GM18870 (cell line): Measurements from ENCODE around the gene ASCL4.
"Not testable (repeated sequence)": the region's sequence is repeated elsewhere in the genome, so short reads cannot be mapped to it uniquely, and the experiment has no call there.

Experiments used
- ATAC-seq: cut with Tn5 transposase; IDR thresholded peaks from one replicate; pipeline ENCODE4 v1.9.1; 2021; ENCODE audit warnings: moderate library complexity; ENCODE audit not compliant: unreplicated experiment

The ASCL4 gene, protein sequence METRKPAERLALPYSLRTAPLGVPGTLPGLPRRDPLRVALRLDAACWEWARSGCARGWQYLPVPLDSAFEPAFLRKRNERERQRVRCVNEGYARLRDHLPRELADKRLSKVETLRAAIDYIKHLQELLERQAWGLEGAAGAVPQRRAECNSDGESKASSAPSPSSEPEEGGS

GRCh38 chr12:107774349-107775029 lies at the start of gene ASCL4:
Gene ASCL4 (plus strand): TSS chr12:107774704. CDS start chr12:107775219, 515 bp downstream.
- ATAC-seq, result no peak

- not testable (repeated sequence) for ATAC-seq
Measured at GRCh38 chr12:107727327-107727726, 47.2 kb upstream of the ASCL4 start.

DNA sequence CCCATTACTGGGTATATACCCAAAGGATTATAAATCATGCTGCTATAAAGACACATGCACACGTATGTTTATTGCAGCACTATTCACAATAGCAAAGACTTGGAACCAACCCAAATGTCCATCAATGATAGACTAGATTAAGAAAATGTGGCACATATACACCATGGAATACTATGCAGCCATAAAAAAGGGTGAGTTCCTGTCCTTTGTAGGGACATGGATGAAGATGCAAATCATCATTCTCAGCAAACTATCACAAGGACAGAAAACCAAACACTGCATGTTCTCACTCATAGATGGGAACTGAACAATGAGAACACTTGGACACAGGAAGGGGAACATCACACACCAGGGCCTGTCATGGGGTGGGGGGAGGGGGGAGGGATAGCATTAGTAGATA lies 46.8 kb upstream of the ASCL4 start:
- not testable (repeated sequence) for ATAC-seq

GRCh38 chr12:107730618-107731341 lies 43.7 kb upstream of the ASCL4 start:
- ATAC-seq, result no peak

DNA sequence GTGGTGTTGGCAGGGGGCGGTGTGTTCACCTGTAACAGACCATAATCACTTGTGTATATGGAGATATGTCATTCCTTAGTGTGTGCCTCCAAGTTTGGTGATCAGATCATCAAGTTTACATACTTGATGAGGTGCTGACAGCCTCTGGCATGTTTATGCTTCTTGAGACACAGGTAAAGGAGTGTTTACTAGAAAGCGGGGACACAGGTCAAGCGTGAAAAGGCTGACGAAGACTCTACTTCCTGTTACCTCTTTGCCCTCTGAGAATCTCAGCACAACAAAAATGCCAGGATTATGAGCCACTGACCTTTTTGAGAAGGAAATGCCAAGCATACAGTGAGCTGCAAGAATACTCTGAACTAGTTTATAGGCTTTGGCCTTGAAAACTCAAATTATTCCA lies 43.1 kb upstream of the ASCL4 start:
- ATAC-seq, result no peak

DNA sequence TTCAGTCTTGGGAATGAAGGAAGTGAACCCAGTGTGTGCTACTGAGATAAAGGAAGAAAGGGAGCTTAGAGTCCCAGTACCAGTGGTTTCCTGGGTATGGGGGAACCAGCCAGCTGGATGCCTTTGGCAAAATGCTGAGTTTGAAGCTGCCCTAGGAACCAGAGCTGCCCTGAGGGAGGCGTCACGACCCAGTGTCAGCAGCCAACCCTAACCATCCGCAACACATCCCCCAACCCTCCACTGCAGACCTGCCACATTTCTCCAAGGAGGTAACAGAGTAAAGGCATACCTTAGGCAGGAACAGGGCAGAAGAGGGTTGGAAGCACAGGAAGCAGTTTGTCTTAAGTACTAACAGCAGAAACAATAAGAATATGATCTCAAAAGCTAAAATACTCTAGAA lies 42.1 kb upstream of the ASCL4 start:
- ATAC-seq, result no peak

DNA sequence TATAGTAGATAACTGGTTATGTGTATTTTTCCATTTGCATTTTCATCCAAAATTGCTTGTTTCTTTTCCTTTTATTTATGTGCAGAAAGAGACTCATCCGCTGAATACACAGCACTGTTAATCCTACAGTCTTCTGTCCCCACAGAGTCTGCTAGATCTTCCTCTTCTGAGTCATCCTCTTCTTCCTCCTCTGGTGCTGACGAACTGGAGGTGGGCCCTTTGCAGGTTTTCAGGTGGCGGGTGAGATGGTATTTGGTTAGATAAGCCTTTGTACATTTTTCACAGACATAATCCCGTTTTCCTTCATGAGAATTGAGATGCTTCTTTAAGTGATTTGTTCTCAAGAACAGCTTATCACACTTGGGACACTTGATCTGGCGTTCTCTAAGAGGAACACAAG lies 40.4 kb upstream of the ASCL4 start:
- no peak for ATAC-seq

DNA sequence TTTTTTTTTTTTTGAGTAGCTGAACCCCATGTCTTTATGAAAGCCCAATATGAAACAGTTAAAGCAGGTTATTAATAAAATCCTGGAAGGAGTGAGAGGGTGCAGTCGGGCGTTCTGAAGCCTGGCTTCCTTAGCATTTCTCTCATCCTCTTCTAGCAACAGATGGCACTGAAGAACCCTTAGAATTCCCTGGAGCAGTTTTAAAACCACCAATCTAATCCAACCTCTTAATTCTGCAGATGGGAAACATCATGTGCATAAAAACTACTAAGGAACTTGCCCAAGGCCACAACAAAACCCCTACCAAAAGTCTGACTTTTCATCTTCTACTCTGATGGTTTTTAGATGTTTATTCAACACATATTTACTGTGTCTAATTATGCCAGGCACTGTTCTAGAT lies 38.7 kb upstream of the ASCL4 start:
- no peak for ATAC-seq

GRCh38 chr12:107736914-107737313 lies 37.6 kb upstream of the ASCL4 start:
- ATAC-seq, result peak; percentile 76

DNA sequence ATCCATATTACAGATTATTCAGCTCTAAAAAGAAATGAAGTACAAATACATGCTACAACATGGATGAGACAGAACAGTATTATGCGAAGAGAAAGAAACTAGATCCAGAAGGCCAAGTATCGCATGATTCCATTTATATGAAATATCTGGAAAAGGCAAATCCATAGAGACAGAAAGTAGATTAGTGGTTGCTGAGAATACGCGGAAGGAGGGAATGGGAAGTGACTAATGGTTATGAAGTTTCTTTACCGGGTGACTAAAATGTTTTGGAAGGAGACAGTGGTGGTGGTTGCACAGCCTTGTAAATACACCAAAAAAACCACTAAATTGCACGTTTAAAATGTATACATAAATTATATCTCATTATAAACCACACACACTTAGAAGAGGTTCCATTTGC lies 26.0 kb upstream of the ASCL4 start:
- ATAC-seq, result no peak

DNA sequence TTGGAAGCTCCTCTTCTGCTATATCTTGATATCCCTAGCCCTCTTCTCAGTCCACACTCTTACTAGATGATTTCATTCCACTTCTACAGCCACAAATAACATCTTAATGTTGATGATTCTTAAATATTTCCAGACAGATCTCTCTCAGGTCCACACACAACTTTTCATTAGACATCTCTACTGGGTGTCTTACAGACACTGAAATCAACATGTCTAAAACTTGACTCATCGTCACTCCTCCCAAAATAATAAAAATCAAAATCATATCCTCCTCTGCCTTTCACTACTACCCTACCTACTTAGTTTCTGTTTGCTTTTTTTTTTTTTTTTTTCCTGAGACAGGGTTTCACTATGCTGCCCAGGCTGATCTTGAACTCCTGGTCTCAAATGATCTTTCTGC lies 25.4 kb upstream of the ASCL4 start:
- no peak for ATAC-seq

DNA sequence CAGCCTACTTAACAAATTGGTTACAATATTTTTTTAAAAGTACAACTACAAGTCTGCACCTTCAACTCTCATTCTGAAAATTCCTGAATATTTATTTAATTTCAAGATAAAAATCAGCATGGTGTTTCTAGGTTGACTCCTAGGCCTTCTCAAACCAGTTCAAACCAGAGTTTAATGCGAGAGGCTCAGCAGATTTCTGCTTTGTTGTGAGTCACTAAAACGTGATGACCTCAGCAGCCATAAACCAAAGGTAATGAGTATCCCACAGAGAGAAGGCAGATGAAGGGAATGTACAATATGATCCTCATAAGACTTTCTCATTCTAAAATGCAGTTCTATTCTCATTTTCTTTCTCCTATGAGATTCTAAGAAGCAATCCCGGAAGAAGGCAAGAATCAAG lies 15.1 kb upstream of the ASCL4 start:
- ATAC-seq, result no peak

GRCh38 chr12:107760207-107760808 lies 14.2 kb upstream of the ASCL4 start:
- ATAC-seq, result peak; percentile 6

- peak; percentile 81 for ATAC-seq
Measured at GRCh38 chr12:107760809-107761501, 13.5 kb upstream of the ASCL4 start, which contains the start of gene PRDM4. Gene PRDM4 (minus strand): TSS chr12:107761137. CDS start chr12:107760515, 622 bp downstream.

- no peak for ATAC-seq
Measured at GRCh38 chr12:107761502-107761904, 13.0 kb upstream of the ASCL4 start.

DNA sequence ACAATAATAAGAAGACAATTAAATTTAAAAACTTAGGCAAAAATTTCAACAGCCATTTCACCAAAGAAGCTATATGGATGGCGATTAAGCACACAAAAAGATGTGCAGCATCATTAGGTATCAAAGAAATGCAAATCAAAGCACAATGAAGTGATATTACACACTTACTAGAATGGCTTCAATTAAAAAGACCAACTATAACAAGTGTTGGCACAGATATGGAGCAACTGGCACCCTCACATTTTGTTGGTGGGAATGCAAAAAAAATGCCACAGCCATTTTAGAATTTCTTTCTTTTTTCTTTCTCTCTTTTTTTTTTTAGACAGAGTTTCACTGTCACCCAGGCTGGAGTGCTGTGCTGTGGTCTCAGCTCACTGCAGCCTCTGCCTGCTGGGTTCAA lies 11.6 kb upstream of the ASCL4 start:
- no peak for ATAC-seq

GRCh38 chr12:107764626-107765025 lies 9.9 kb upstream of the ASCL4 start:
- ATAC-seq, result no peak

- no peak for ATAC-seq
Measured at GRCh38 chr12:107765316-107765715, 9.2 kb upstream of the ASCL4 start.

GRCh38 chr12:107767466-107767865 lies 7.0 kb upstream of the ASCL4 start:
- ATAC-seq, result no peak

GRCh38 chr12:107775093-107775721 lies 703 bp downstream of the ASCL4 start:
- ATAC-seq, result no peak

DNA sequence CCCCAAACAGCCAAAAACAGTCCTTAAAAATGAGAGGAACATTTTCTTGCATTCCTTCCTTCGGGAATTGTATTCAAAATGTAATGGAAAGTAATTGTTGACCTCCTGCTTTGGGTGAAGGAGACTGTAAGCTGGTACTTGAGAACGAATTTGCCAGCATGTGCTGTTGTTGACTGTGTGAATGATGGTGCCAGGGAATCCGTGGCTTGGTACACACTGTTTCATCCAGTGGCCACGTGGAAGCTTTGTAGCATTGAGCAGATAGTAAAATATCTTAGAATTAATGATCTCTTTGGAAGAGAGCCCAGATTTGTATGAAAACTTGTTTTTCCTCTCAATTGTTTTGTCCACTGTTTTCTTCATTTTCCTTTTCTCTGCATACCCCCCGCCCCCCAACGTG lies 1.7 kb downstream of the ASCL4 start:
- no peak for ATAC-seq
